Activated naive CD8-positive, alpha-beta T cell (primary cell): ENCODE results near the gene POLRMT.
"Not testable (repeated sequence)": the region's sequence is repeated elsewhere in the genome, so short reads cannot be mapped to it uniquely, and the experiment has no call there.

Source experiments
- H3K27ac Mint-ChIP-seq: one replicate; pipeline ENCODE4 v1.8.0; 2021; ENCODE audit warnings: mixed read lengths
- H3K27me3 Mint-ChIP-seq: one replicate; pipeline ENCODE4 v1.8.0; 2021; ENCODE audit warnings: mixed read lengths
- H3K36me3 Mint-ChIP-seq: one replicate; pipeline ENCODE4 v1.8.0; 2021; ENCODE audit warnings: mixed read lengths
- H3K4me1 Mint-ChIP-seq: one replicate; pipeline ENCODE4 v1.8.0; 2021; ENCODE audit warnings: low read depth, mixed read lengths
- H3K4me3 Mint-ChIP-seq: one replicate; pipeline ENCODE4 v1.8.0; 2021; ENCODE audit warnings: mild to moderate bottlenecking, mixed read lengths
- H3K9me3 Mint-ChIP-seq: one replicate; pipeline ENCODE4 v1.8.0; 2021; ENCODE audit warnings: low read depth, mixed read lengths

The POLRMT gene

DNA sequence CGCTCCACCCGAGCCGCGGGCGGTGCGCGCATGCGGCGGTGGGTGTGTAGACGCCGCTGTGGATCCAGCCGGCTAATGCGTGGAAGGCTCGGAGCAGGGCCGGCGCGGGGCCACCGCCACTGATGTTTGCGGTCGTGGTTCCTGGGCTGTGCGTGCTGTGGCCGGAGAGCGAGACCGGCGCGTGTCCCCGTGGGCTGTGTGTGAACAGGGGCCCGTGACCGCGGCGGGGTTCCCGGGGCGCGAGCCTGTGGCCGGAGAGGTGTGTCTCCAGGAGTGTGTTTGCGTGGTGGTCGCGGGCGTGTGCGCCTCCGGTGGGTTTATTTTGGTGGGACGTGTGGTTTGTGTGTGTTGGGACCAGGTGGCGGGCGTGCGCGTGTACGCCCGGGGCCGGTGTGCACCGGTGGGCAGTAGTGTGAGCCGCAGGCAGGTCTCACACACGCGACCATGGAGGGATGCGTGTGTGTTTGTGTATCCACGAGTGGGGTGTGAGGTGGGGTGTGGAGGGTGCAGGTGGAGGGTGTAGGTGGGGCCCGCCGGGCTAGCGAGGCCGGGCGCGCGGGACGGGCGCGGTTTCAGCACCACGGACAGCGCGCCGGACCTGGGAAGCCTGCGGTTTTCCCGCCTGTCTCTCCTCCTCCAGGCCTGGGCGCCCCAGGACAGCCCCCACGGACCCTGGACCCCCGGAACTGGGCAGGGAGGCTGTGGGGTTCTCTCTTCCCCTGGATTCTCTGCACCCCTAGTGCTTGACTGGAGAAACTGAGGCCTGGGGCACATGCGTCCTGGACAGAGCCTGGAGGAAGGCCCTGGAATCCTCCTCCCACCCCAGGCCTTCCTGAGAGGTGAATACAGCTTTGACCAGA is 42.0 kb downstream of the POLRMT start:
- H3K4me3 Mint-ChIP-seq, result peak overlapping the region; percentile 70
- H3K27me3 Mint-ChIP-seq, result no peaks in the 10 kb centered on the region
- H3K4me1 Mint-ChIP-seq, result peaks cover 6% of the 10 kb centered on the region
- no peaks in the 10 kb centered on the region for H3K9me3 Mint-ChIP-seq
- H3K36me3 Mint-ChIP-seq, result no peaks in the 10 kb centered on the region
- H3K27ac Mint-ChIP-seq, result no peak overlapping the region

- Mint-ChIP-seq H3K9me3 (no peaks in the 10 kb centered on the region), H3K4me1 (peaks cover 6% of the 10 kb centered on the region), H3K4me3 (no peak overlapping the region), H3K27ac (no peak overlapping the region), H3K27me3 (no peaks in the 10 kb centered on the region), H3K36me3 (no peaks in the 10 kb centered on the region)
Observed at GRCh38 chr19:590750-591098, 42.6 kb downstream of the POLRMT start.

DNA sequence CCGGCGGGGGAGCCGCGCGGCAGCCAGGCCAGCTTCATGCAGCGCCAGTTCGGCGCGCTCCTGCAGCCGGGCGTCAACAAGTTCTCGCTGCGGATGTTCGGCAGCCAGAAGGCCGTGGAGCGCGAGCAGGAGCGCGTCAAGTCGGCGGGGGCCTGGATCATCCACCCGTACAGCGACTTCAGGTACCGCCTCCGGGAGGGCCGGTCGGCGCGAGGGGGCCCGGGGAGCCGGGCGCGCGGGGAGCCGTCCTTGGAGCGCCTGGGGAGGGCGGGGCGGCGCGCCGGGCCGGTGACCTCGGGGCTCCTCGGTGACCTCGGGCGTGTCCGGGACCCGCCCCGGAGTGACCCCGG is 43.0 kb downstream of the POLRMT start:
- no peak overlapping the region for H3K4me3 Mint-ChIP-seq
- H3K36me3 Mint-ChIP-seq, result no peaks in the 10 kb centered on the region
- H3K27me3 Mint-ChIP-seq, result no peaks in the 10 kb centered on the region
- peaks cover 6% of the 10 kb centered on the region for H3K4me1 Mint-ChIP-seq
- H3K9me3 Mint-ChIP-seq, result no peaks in the 10 kb centered on the region
- no peak overlapping the region for H3K27ac Mint-ChIP-seq

DNA sequence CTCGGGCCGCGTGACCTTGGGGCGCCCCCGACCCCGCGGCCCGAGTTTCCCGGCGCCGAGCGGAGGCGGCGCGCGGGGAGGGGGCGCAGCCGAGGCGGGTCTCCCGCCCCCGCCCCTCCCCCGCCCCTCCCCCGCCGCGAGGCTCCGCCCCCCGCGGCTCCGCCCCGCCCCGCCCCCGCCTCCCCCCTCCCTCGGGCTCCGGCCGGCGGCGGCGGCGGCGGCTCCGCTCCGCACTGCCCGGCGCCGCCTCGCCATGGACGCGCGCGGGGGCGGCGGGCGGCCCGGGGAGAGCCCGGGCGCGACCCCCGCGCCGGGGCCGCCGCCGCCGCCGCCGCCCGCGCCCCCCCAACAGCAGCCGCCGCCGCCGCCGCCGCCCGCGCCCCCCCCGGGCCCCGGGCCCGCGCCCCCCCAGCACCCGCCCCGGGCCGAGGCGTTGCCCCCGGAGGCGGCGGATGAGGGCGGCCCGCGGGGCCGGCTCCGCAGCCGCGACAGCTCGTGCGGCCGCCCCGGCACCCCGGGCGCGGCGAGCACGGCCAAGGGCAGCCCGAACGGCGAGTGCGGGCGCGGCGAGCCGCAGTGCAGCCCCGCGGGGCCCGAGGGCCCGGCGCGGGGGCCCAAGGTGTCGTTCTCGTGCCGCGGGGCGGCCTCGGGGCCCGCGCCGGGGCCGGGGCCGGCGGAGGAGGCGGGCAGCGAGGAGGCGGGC is 43.5 kb downstream of the POLRMT start, which contains the start of gene HCN2:
TSS of gene HCN2 (plus strand) at position 189 of the 703 bp plus-strand sequence. CDS start at position 254, 65 bp downstream.
- Mint-ChIP-seq H3K36me3 (no peaks in the 10 kb centered on the region), H3K27me3 (no peaks in the 10 kb centered on the region), H3K4me3 (peak within 1 kb of the TSS; percentile 67), H3K9me3 (no peaks in the 10 kb centered on the region), H3K4me1 (peaks cover 6% of the 10 kb centered on the region), H3K27ac (no peak within 1 kb of the TSS)

GRCh38 chr19:588741-589692 is 44.3 kb downstream of the POLRMT start:
- no peaks in the 10 kb centered on the region for H3K9me3 Mint-ChIP-seq
- no peak overlapping the region for H3K27ac Mint-ChIP-seq

DNA sequence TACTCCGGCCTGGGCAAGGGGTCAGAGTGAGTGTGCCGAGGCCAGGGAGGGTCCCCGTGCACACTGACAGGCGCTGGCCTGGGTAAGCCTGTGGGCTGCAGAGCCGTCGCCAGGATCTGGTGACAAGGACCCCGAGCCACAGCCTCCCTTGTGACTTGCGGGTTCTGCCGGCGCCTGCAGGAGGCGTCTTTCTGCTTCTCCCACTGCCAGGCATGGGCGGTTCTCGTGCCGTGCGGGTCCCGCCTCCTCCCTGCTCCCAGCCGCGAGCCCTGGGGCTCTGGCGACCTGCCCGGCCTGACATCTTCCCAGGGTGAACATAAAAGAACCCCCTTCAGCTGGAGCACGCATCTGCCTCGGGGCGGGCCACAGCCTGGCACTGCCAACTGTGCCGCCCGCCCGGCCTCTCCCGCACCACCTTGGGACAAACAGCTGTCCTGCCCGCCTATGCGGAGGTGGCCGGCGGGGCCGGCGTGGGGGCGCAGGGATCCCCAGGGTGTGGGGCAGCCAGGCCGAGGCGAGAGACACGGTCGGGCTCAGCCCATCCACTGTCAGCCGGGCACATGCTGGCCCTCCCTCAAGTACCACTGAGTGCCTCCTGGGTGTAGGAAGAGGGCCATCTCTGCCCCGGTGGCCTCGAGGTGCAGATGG is 45.1 kb downstream of the POLRMT start:
- H3K36me3 Mint-ChIP-seq, result no peaks in the 10 kb centered on the region
- H3K4me1 Mint-ChIP-seq, result peaks cover 10% of the 10 kb centered on the region
- no peaks in the 10 kb centered on the region for H3K27me3 Mint-ChIP-seq
- no peak overlapping the region for H3K4me3 Mint-ChIP-seq
- H3K27ac Mint-ChIP-seq, result no peak overlapping the region
- no peaks in the 10 kb centered on the region for H3K9me3 Mint-ChIP-seq

More at GRCh38 chr19:588741-589692, 44.3 kb downstream of the POLRMT start:
- peak overlapping the region; percentile 67 for H3K4me3 Mint-ChIP-seq
- H3K36me3 Mint-ChIP-seq, result no peaks in the 10 kb centered on the region
- H3K4me1 Mint-ChIP-seq, result peaks cover 7% of the 10 kb centered on the region
- no peaks in the 10 kb centered on the region for H3K27me3 Mint-ChIP-seq

DNA sequence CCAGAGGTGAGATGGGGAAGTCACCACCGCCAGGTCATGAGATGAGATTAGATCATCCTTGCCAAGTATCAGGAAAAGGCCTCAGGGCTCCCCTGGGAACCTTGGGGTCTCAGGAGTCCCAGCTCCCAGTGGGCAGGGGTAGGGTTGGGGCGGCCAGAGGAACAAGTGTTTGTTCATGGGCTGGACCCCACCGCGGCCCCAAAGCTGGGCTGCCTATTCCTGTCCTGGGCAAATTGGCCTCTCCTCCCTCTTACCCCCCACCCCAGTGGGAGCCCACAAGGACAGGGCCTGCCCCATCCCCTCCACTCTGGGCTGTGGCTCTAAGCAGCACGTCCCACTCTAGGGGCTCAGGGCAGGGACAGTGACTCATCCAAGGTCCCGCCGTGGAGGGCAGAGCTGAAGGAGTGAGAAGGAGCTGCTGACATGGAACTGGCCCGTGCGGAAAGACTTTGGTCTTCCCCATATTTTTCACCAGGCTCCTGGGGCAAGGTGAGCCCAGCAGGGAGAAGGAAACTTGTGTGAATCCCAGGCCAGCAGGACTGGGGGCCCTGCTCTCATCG is 47.7 kb downstream of the POLRMT start:
- Mint-ChIP-seq H3K4me1 (peaks cover 10% of the 10 kb centered on the region), H3K27ac (no peak overlapping the region), H3K36me3 (no peaks in the 10 kb centered on the region), H3K9me3 (no peaks in the 10 kb centered on the region), H3K4me3 (no peak overlapping the region), H3K27me3 (no peaks in the 10 kb centered on the region)

DNA sequence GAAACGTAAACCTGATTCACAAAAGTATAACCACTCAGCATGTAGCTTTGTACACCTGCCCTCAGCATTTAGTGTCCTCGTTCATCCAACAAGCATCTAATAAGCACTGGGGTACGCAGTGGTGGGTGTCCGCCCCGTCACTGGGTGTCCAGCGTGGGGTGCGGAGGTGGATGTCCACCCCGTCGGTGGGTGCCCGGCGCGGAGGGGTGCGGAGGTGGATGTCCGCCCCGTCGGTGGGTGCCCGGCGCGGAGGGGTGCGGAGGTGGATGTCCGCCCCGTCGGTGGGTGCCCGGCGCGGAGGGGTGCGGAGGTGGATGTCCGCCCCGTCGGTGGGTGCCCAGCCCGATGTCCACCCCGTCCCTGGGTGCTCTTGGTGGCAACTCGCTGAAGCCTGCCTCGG is 48.2 kb downstream of the POLRMT start:
- peaks cover 10% of the 10 kb centered on the region for H3K4me1 Mint-ChIP-seq
- H3K27ac Mint-ChIP-seq, H3K9me3 Mint-ChIP-seq, H3K4me3 Mint-ChIP-seq, H3K27me3 Mint-ChIP-seq, H3K36me3 Mint-ChIP-seq: not testable (repeated sequence)

DNA sequence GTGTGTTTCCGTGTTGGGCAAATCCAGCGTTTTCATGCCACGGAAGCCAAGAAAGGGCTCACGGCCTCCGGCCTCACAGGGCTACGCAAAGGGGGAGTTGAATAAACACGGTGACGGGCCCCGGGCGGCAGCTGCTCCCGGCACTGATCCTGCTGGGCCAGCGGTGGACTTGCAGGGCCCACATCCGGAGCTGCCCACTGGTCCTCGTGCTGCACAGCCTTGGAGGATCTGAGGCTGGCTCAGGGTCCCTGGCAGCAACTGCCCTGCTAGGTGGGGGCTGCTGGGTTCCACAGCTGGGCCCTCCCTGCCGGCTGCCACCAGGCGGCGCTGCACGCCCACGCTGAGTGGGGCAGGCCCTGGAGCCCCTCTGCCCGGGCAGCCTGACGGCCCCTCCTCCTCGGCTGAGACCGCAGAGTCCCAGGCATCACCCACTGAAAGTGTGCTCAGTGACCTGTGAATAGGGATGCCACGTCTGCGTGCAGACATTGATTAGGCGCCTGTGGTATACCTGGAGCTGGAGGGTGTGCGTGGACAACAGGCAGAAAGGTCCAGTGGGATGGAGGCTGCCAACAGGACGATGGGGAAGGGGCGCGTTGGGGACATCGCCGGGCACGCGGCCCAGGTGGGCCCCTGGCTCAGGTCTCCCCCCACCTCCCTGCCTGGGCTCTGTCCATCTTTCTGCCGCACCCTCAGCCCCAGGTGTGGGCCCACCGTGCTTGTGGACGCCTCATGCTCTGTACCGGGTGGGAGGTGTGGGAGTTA is 48.9 kb downstream of the POLRMT start:
- no peak overlapping the region for H3K27ac Mint-ChIP-seq
- no peaks in the 10 kb centered on the region for H3K27me3 Mint-ChIP-seq
- no peaks in the 10 kb centered on the region for H3K9me3 Mint-ChIP-seq
- H3K4me3 Mint-ChIP-seq, result no peak overlapping the region
- no peaks in the 10 kb centered on the region for H3K36me3 Mint-ChIP-seq
- H3K4me1 Mint-ChIP-seq, result peaks cover 10% of the 10 kb centered on the region

- Mint-ChIP-seq H3K27me3 (no peaks in the 10 kb centered on the region), H3K27ac (no peak overlapping the region), H3K9me3 (no peaks in the 10 kb centered on the region), H3K4me1 (peaks cover 8% of the 10 kb centered on the region), H3K36me3 (no peaks in the 10 kb centered on the region), H3K4me3 (no peak overlapping the region)
Observed at GRCh38 chr19:583968-584239, 49.4 kb downstream of the POLRMT start.

- peaks cover 7% of the 10 kb centered on the region for H3K4me1 Mint-ChIP-seq
- H3K36me3 Mint-ChIP-seq, result no peaks in the 10 kb centered on the region
- H3K4me3 Mint-ChIP-seq, result no peak overlapping the region
- H3K9me3 Mint-ChIP-seq, result no peaks in the 10 kb centered on the region
- H3K27ac Mint-ChIP-seq, result no peak overlapping the region
- H3K27me3 Mint-ChIP-seq, result no peaks in the 10 kb centered on the region
Observed at GRCh38 chr19:583198-583967, 50.0 kb downstream of the POLRMT start.

GRCh38 chr19:582497-583197 is 50.7 kb downstream of the POLRMT start:
- H3K36me3 Mint-ChIP-seq, result no peaks in the 10 kb centered on the region
- no peak overlapping the region for H3K4me3 Mint-ChIP-seq
- no peak overlapping the region for H3K27ac Mint-ChIP-seq
- H3K9me3 Mint-ChIP-seq, result no peaks in the 10 kb centered on the region
- H3K27me3 Mint-ChIP-seq, result no peaks in the 10 kb centered on the region
- peaks cover 5% of the 10 kb centered on the region for H3K4me1 Mint-ChIP-seq
